Heart left ventricle (tissue), 13 donors: ENCODE data around the gene STAG1.

ENCODE experiments used
- POLR2A ChIP-seq, 2 donors: fragments of 450-650 bp; IDR thresholded peaks; one replicate each; pipeline ENCODE4 v1.6.1; 2017; ENCODE audit warnings: antibody characterized with exemption in 2 of 2, mild to moderate bottlenecking in 2 of 2, moderate library complexity in 2 of 2
- TF ChIP-seq, protein P1 (sequence below), 12 donors: fragments of 200-600 bp; sonication (generic) in 4 of 12; IDR thresholded peaks; one replicate each; pipeline versions ENCODE4 v1.5.0 to v1.8.0; 2018 to 2022; ENCODE audit warnings: antibody characterized with exemption in 12 of 12, mild to moderate bottlenecking in 5 of 12
- donor health status: ischemic (EF 13 %, LVEDD 7.1; RV severe dilation, severe dysfunction).
- donor health status: DM: no; HTN: yes; CAD: no.
- donor health status: DM: no; HTN: no; CAD: no.
- donor health status: ischemic (EF 25% LVEDD 6.9; RV normal size, moderate dysfunction).
- donor health status: ischemic (EF 25% LVEDD 5.7; RV mildly dilated, moderate dysfunction).
- donor health status: ischemic (EF 35%, LVEDD 5.7; RV mildly dilated, moderate dysfunction).
- donor health status: nonischemic (EF 11% LVEDD 7.7; RV severe dilation, severe dysfunction).
- donor health status: DM: yes; HTN: yes; CAD: no.
- donor health status: PGD.
- donor health status: ischemic (EF 29% LVEDD 5.4; RV normal size, mild dysfunction).
- donor health status: nonischemic (EF 23%, LVEDD 6.1; RV moderate dilation, normal function).

DNA sequence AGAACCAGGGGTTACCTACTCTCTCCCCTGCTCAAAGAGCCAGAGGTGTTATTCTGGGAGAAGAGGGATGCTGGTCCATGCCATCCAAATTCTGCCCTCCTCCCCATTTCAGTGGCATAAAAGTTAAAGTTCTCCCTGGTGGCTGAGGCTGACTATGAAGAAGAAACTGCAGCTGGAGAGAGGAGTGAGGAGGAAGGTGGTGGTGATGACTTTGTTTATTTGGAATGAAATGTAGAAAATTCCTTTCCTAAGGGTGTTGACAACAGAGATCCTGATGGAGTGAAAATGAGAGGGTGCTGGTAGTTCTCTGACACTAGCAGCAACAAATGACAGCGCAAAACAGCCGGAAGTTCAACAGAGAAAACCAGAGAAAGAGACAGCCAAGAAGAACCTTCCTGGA is 401.6 kb downstream of the STAG1 start:
- no peak for TF ChIP-seq POLR2A (IDR thresholded peaks at IDR 0.05)
- TF ChIP-seq, protein P1, sequence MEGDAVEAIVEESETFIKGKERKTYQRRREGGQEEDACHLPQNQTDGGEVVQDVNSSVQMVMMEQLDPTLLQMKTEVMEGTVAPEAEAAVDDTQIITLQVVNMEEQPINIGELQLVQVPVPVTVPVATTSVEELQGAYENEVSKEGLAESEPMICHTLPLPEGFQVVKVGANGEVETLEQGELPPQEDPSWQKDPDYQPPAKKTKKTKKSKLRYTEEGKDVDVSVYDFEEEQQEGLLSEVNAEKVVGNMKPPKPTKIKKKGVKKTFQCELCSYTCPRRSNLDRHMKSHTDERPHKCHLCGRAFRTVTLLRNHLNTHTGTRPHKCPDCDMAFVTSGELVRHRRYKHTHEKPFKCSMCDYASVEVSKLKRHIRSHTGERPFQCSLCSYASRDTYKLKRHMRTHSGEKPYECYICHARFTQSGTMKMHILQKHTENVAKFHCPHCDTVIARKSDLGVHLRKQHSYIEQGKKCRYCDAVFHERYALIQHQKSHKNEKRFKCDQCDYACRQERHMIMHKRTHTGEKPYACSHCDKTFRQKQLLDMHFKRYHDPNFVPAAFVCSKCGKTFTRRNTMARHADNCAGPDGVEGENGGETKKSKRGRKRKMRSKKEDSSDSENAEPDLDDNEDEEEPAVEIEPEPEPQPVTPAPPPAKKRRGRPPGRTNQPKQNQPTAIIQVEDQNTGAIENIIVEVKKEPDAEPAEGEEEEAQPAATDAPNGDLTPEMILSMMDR (IDR thresholded peaks at IDR 0.05): no peak
